GM11168 (cell line): Measurements from ENCODE around the gene PDE4B.

Experiments used
- in situ Hi-C: fragments of 300-500 bp; cut with MboI; formaldehyde crosslinking; loops from one replicate; pipeline ENCODE4 v1.12.0; 2022; ENCODE audit warnings: low sequenced_read_pairs; ENCODE audit not compliant: unreplicated experiment

Gene PDE4B

DNA sequence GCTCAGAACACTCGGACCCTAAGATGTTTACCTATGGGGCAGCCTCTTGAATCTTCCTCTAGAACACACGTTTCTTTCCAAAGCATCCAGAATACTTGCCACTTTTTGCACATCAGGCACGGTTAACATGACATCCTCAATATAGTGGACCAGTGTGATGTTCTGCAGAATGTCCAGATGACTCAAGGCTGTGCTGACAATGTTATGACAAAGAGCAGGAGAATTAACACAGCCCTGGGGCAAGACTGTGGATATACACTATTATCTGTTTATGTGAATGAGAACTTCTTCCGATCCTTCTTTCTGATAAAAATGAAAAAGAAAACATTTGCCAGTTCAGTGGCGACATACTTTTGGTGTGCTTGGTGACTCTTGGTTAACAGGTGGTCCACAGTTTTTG, 154.3 kb downstream of the PDE4B start:
- in situ Hi-C loops = no loop called here

DNA sequence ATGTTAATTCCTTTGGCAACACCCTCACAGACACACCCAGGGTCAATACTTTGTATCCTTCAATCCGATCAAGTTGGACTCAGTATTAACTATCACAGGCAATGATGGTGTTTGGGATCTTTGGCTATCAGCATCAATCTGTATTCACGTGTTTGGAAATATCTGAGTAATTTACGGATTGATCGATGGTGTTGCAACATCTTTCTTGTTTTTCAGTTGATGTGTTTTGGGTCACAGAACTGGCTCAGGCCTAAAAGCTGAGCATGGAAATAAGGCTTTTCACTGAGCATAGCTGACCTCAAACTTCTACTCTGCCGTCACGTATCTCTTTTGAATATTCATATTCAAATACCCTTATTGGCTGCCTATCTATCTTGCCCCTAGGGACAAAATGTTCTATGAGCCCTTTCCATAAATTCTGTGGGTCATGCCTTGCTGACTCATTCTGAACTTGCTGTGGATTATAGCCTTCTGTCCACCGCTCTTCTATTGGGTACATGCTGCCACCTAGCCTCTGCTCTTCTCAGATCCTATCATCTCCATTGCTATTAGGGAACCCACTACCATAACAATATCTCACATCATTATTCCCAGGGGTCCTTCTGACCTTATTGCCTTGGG, 156.0 kb downstream of the PDE4B start:
- in situ Hi-C loops = no loop called here

DNA sequence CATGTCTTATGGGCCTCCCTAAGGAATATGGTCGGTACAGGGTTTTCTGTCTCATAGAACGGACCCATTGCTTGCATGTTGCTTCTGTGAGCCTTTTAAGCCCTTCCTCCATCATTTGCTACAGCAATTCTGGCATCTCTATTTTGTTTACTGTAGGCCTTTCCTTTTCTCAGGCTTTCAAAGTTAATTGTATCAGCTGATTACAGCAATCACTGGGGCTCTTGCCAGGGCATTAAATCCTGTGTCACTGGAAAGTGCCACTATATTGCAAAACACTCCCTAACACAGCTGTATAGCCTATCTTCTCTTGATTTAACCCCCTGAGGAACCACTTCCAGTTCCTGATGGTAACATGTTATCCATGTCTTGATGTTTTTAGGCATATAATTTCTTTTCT, 156.5 kb downstream of the PDE4B start:
- in situ Hi-C loops = no loop called here

DNA sequence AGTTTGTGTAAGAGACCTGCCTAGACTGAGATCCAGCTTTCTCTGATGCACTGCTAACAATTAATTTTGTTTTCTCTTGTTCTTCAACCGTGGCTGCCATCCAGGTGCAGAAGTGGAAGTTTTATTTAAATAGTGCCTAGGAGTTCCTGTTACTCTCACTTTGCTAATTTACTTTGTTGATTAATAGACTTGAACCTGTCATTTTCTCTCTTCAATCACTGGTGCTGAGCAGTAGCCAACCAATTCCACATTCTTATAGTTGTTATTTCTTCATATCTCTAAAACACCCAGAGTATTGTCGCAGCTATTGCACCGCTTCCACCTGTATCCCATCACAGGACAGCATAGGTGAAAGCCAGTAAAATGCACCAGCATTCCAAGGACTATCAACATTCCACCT, 157.2 kb downstream of the PDE4B start:
- in situ Hi-C loops = loop anchor here (5.0 kb wide), 1 partner anchor 292 kb away; no protein-coding TSS in a partner anchor

DNA sequence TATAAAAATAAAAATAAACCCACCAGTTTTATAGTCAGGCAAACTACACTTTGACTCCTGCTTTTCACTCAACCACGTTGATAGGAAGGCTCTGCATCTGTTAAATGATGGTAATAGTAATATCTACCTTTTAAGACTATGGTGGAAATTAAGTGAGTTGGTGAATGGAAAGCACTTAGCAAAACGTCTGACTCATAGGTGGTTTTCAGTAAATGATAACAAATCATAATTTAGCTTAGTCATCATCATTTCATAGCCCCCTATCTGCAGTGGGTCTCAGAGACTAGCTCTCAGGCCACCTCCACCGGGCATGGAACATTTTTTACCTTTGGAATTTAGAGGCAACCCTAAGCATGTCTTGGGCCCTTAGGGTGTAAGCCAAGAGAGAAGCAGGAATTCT, 160.0 kb downstream of the PDE4B start:
- in situ Hi-C loops = loop anchor here (5.0 kb wide), 1 partner anchor 290 kb away; no protein-coding TSS in a partner anchor

DNA sequence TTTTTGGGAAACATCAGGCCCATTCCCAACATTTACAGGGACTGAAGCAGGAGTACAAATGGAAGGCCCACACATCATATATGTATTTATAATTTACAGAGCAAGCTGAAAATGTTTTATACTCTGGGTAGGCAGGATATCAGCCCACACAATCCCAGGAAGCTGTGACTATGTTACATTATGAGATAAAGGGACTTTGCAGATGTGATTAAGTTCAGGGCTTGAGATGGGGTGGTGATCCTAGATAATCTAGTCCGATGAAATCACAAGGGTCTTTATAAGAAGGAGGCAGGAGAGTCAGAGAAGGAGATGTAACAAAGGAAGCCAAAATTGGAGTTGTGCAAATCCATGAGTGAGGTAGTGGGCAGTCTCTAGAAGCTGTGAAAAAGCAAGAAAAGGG, 160.5 kb downstream of the PDE4B start:
- in situ Hi-C loops = loop anchor here (5.0 kb wide), 1 partner anchor 289 kb away; no protein-coding TSS in a partner anchor

DNA sequence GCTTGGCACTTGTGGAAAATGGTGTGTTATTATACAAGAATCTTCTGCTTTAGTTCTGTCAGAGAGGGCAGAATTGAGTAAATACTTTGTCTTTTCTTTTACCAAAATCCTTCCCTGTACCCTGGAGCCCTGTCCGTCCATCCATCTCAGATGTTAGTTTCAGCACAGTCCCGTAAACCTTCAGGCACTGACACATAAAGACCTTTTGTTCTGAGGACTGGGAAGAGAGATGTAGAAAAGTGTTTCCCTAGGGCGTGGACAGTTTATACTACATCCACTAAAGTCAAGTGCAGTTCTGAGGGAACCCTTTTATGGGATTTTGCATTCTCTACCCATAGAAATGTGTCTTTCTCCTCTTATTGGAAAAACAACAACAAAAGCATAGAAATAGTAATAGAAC, 162.4 kb downstream of the PDE4B start:
- in situ Hi-C loops = no loop called here

DNA sequence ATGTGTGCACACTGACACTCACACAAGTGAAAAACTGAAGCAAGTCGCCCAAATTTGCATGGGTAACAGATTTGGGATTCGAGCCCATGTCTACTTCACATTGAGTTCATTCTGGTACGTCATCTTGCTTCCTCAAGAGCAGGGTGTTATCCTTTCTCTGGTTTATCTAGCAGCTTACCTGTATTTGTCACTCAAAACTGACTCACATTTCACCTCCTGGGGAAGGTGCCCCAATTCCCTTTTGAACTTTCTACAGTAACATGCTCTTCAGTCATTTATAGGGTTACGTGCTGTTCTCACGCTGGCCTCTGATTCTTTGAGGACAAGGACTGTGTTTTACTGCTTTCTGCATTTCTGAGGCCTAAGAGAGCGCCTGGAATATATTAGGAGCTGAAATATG, 162.8 kb downstream of the PDE4B start:
- in situ Hi-C loops = no loop called here

DNA sequence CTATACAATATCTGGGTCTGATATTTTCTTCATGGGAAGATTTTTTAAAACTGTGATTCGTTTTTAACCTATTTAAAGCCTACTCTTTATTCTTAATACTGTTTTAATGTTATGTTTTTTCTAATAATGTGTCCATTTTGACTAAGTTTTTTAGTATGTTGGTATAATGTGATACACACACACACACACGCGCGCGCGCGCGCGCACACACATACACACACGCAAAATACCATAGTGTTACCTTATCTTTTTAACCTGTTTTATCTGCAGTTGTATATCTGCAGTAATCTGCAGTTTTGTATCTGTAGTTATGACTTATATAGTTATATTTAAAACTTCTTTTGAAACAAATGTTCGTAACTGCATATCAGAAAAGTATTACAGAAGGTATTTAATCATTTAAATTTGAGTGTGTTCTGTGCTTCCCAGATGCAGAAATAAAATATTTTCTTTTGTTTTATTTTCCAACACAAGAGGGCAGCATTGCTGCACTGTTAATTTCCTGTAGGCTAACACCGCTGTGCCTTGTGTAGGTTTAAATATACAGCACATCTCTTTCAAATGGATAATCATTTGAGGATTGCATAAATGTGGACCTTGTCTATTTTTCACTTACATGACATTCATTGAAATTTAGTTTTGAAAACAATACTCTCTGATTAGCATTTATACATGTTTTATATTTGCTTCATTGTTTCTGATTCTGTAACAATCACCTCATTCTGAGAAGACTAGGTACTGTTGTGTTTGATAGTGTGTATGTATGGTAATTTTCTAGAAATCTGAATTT, 166.1 kb downstream of the PDE4B start:
- in situ Hi-C loops = no loop called here

DNA sequence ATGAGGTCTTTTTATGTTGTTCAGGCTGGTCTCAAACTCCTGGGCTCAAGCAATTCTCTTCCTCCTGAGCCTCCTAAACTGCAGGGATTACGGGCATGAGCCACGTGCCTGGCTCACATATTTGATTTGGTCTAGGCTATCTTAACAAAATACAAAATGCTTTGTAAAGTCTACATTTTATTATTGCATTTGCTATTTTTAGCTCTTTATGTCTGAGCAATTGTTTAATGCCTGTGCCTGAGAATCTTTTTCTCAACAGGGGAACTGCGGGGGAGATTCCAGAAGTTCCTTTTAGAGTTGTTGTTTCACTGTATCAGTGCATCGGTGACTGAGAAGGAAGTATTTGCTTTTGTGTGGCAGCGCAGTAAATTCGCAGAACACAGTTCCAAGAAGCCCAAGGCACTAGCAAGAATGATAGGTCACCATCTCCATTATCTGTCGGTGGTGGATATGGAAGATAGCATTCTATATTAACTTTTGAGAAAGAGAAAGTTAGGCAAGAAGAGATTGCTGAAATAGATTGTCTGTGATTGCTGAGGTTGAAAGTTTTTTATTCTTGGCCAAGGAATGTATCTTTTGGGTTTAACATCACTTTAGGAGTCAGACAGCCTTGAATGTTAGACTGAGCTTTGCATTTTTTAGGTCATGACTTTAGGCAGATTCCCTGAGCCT, 167.3 kb downstream of the PDE4B start:
- in situ Hi-C loops = loop anchor here (10.0 kb wide), 1 partner anchor 495 kb away; no protein-coding TSS in a partner anchor

DNA sequence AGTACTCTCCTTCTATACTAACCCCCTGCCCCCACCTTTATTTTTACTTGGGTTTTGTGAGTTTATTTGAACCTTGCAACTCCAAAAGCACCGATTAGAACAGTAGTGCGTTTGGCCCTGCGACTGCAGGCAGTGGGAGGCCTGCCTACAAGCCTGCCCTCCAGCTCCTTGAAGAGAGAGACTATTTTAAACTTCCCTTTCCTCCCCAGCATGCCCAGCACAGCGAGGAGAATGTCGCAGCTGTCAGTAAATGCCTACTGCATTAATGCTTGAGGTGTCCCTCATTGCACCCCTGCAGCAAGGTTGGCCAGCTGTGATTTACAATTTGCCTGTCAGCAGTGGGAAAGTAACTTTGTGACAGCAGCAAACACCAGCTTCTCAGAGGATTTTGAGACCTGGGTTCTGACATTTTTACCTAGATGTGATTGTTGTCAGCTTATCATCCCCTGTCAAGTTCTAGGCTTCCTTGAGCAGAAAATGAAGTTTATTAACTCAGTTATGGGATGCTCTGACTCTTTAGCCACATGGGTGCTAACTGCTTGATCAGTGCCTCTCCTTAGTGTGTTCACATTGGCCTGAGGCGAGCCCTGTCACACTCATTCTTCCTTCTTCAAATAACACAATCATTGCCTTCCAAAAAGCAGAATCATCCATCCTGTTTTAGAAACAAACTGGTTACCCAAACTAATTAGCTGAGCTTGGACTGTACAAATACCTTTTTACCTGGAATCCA, 170.6 kb downstream of the PDE4B start:
- in situ Hi-C loops = loop anchor here (10.0 kb wide), 1 partner anchor 491 kb away; no protein-coding TSS in a partner anchor

DNA sequence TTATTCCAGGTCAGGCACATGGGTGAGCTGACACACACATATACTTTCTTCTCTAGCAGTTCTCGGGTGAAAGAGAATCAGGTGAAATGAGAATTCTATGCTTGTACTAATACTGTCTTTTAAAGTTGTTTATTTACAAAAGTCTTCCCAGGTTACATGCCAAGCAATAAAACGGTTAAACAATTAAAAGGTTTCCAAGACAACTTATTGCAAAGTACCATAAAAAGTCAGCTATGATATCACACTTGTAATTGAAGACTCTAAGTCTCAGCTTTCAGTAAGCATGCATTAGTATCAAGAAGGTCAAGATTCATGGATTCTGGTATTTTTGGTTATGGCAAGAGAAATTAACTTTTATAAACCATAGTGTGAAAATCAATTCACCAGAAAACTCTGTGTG, 171.4 kb downstream of the PDE4B start:
- in situ Hi-C loops = loop anchor here (10.0 kb wide), 1 partner anchor 491 kb away; no protein-coding TSS in a partner anchor

DNA sequence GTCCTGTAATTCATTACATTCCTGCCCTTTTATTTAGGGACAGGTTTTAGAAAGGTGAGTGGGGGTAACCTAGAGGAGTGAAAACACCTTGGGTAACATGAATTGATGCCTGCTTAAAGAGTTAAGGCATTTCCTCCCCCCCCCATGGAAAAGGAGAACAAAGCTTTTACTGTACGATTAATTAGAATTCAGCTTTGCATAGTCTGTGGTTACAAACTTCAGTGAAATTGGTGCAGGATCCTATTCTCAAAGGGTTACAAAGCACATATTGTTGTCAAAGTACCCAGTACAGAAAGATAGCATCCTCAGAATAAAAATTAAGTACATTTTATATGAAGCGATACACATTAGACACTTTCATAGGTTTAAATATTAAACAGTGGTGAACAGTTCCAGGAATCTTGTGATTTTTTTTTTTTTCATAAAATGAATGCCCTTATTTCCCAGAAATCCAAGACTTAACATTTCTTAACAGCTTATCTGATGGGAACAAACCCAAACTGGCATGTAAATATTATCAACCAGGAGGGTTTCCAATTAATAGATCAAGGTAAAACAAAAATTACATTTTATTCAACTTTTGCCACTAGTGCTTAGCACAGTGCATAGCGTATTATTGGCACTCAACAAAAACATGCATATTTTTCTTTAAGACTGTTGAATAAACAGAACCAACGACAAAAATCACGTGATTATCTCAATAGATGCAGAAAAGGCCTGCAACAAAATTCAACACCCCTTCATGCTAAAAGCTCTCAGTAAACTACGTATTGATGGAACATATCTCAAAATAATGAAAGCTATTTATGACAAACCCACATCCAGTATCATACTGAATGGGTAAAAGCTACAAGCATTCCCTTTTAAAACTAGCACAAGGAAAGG, 172.7 kb downstream of the PDE4B start:
- in situ Hi-C loops = loop anchor here (10.0 kb wide), 1 partner anchor 489 kb away; no protein-coding TSS in a partner anchor

DNA sequence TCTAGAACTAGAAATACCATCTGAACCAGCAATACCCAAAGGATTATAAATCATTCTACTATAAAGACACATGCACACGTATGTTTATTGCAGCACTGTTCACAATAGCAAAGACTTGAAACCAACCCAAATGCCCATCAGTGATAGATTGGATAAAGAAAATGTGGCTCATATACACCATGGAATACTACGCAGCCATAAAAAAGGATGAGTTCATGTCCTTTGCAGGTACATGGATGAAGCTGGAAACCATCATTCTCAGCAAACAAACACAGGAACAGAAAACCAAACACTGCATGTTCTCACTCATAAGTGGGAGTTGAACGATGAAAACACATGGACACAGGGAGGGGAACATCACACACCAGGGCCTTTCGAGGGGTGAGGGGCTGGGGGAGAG, 174.8 kb downstream of the PDE4B start:
- in situ Hi-C loops = loop anchor here (10.0 kb wide), 1 partner anchor 487 kb away; no protein-coding TSS in a partner anchor

DNA sequence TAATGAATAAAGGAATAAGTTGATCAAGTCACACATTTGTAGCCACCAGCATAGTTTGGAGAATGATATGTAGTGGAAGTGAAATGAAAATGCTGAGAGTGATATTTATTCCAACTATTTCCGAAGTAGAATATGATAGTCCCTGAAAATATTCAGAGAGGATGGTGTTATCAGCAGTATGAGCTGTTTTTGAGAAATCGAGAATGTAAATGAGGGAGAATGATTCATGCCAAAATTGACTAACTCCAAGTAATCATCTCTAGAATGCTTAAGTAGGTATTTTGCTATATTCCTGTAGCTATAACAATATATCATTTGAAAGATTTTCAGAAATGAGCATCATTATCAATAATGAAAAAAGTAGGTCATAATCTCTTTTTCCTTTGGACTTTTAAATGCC, 178.9 kb downstream of the PDE4B start:
- in situ Hi-C loops = no loop called here

DNA sequence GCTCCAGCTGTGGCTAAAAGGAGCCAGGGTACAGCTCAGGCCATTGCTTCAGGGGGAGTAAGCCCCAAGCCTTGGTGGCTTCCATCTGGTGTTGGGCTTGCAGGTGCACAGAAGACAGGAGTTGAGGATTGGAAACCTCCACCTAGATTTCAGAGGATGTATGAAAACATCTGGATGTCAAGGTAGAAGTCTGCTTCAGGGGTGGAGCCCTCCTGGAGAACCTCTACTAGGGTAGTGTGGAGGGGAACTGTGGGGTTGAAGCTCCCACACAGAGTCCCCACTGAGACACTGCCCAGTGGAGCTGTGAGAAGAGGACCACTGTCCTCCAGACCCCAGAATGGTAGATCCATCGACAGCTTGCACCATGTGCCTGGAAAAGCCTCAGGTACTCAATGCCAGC, 183.0 kb downstream of the PDE4B start:
- in situ Hi-C loops = no loop called here

DNA sequence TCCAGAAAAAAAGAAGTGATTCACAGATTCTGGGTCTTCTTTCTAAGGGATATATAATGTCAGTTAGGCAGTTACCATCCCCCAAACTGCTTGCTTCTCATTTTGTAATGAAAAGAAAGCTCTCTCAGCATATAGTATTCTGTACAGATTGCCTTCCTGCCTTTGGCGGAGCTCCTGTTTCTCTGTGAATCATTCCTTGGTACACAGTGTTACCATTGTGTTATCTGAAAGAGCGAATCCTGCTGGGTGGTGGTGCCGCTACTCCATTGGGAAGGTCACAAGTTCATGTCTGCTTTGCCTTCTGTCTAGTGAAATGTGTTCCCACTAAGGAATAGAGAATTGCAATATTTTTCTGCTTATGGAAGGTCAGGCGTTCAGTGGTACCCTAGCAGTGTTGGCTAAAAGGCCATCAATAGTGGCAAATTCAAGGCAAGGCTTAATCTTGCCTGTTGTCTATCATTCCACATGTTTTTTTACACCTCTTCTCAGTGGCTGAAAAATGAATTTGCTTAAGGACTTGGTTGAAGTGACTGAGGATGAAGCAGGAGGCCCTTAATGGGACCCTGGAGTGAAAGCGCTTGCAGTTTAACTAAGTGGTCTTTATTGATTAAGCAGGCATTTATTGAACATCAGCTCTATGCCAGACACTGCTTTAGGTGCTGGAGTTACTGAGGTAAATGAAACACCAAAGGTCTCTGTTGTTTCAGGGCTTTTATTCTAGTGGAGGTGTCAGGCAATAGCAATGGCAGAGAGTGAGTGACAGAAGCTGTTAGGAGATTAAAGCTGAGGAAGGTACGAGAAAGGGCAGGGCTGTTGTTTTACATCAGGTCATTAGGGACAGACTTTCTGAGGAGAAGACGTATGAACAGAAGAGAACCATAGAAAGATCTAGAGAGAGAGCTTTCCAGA, 186.7 kb downstream of the PDE4B start:
- in situ Hi-C loops = no loop called here

DNA sequence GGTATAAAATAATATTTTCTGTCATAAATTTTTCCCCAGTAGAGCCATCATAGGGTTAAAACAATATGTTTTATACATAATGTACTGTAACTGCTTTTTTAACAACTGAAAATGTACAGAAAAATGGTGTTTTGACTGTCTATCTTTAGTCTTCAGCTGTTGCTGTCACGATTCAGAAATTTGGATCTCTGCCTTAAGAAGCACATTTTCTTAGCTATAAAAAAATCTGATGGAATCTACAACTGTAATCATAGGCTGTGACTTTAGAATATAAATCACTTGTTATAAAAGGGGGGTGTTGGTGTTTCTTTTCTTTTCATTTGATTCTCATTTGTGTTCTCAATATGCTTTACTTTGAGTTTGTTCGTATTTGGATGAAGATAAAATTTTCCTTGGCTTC, 187.5 kb downstream of the PDE4B start:
- in situ Hi-C loops = no loop called here
